Measurements from ENCODE around the gene PCYT1B.

Gene PCYT1B

GRCh38 chrX:24567169-24567568, 80.0 kb downstream of the PCYT1B start:
- H3K4me3 ChIP-seq (ENCODE audit: low read length), result no peak overlapping the region
- no peak for DNase-seq (ENCODE audit: low read depth)
- no peak for TF ChIP-seq CTCF (conservative IDR thresholded peaks at IDR 0.05; ENCODE audit: low read depth, low read length)

- DNase-seq (ENCODE audit: low read depth), result no peak
- TF ChIP-seq CTCF (conservative IDR thresholded peaks at IDR 0.05; ENCODE audit: low read depth, low read length), result no peak
- no peak overlapping the region for H3K4me3 ChIP-seq (ENCODE audit: low read length)
These were observed 80.9 kb downstream of the PCYT1B start for GRCh38 chrX:24566240-24566639.

DNA sequence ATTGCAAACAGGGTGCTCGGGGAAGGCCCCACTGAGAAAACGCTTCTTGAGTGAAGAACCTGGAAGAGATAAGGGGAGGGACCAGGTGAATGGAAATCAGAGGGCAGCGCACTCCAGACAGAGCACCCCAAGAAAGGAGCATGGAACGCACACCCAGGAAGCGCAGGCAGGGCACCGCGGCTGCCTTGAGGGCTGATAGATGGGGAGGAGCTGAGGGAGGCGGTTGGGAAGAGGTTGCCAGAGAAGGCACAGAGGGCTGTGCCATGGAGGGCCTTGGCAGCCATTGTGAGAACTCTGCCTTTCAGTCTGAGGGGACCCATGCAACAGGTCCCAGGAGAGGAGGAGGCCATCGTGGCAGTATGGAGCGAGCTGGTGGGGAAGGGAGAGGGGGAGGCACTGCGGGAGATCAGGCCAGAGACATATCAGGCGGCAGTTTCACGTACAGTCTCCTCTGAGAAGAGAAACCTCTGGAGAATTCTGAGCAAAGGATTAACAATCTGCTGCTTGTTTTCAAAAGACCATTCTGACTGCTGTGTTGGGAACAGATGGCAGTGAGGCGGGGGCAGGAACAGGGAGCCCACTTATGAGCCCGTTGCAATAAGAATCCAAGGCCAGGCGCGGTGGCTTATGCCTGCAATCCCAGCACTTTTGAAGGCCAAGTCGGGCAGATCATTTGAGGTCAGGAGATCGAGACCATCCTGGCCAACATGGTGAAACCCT, 83.7 kb downstream of the PCYT1B start:
- no peak for TF ChIP-seq CTCF (conservative IDR thresholded peaks at IDR 0.05; ENCODE audit: low read depth, low read length)
- DNase-seq (ENCODE audit: low read depth), result no peak
- no peak overlapping the region for H3K4me3 ChIP-seq (ENCODE audit: low read length)

- no peak overlapping the region for H3K4me3 ChIP-seq (ENCODE audit: low read length)
- no peak for DNase-seq (ENCODE audit: low read depth)
- TF ChIP-seq CTCF (conservative IDR thresholded peaks at IDR 0.05; ENCODE audit: low read depth, low read length), result peak; percentile 18
These were observed 86.0 kb downstream of the PCYT1B start for GRCh38 chrX:24561121-24561520.

- H3K4me3 ChIP-seq (ENCODE audit: low read length), result no peak overlapping the region
- no peak for DNase-seq (ENCODE audit: low read depth)
- TF ChIP-seq CTCF (conservative IDR thresholded peaks at IDR 0.05; ENCODE audit: low read depth, low read length), result no peak
These were observed 94.1 kb downstream of the PCYT1B start for GRCh38 chrX:24553011-24553410.

- TF ChIP-seq CTCF (conservative IDR thresholded peaks at IDR 0.05; ENCODE audit: low read depth, low read length), result no peak
- no peak overlapping the region for H3K4me3 ChIP-seq (ENCODE audit: low read length)
These were observed 97.0 kb downstream of the PCYT1B start for GRCh38 chrX:24550166-24550565.

DNA sequence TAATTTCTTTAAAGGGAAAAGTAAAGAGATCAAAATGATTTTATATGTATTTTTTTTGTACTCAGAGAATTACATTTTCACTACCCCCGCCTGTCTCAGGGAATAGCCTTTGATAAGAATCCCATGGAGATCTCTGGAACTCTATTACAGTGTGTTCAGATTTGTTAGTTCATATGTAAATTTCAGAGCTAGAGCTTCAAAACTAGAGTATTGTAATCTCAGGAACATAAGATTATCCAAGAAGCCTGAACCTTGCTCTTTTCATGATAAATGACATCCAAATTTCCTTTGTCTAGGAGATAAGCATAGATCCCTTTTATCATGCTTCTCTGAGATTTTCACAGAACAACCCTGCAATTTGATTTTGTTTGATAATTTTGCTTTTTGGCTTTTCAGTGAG, 99.2 kb downstream of the PCYT1B start:
- no peak for TF ChIP-seq CTCF (conservative IDR thresholded peaks at IDR 0.05; ENCODE audit: low read depth, low read length)
- no peak for DNase-seq (ENCODE audit: low read depth)
- no peak overlapping the region for H3K4me3 ChIP-seq (ENCODE audit: low read length)

More at GRCh38 chrX:24550166-24550565, 97.0 kb downstream of the PCYT1B start:
- no peak for DNase-seq (ENCODE audit: low read depth)

Data from retinal pigment epithelial cell (primary cell).